B cell (primary cell): Measurements from ENCODE around the gene GUSB.
"Not testable (repeated sequence)": the region's sequence is repeated elsewhere in the genome, so short reads cannot be mapped to it uniquely, and the experiment has no call there.

Experiments used
- CTCF ChIP-seq: fragments of 200-600 bp; IDR thresholded peaks from one replicate; pipeline ENCODE4 v1.8.0; 2022; ENCODE audit warnings: antibody characterized with exemption, mild to moderate bottlenecking
- EZH2 ChIP-seq: IDR thresholded peaks from 2 replicates; pipeline ENCODE4 v1.6.1; 2012; ENCODE audit warnings: borderline replicate concordance, low read depth, mild to moderate bottlenecking, moderate library complexity, low read length; ENCODE audit not compliant: insufficient read depth, poor library complexity, severe bottlenecking

GRCh38 chr7:65964671-65965070, 17.3 kb downstream of the GUSB start:
- not testable (repeated sequence) for TF ChIP-seq CTCF, EZH2
